AG04449 (cell line): ENCODE data around the gene ARL8B.
"Not testable (repeated sequence)": the region's sequence is repeated elsewhere in the genome, so short reads cannot be mapped to it uniquely, and the experiment has no call there.

Experiments used
- CTCF ChIA-PET: fragments of 350-600 bp; formaldehyde crosslinking; extraction: SDS; loops from one replicate; lab custom pipeline; 2021; ENCODE audit warnings: antibody characterized with exemption; lab: Yijun Ruan, JAX
- POLR2A ChIA-PET: fragments of 400-600, 350-600 bp; formaldehyde crosslinking; extraction: SDS; loops from one replicate; lab custom pipeline; 2020; ENCODE audit warnings: antibody characterized with exemption, inconsistent platforms; lab: Yijun Ruan, JAX
- DNase-seq: peaks from one replicate; pipeline ENCODE4 v3.0.0-alpha.2; 2010; ENCODE audit warnings: low read depth, low spot score
- H3K4me3 ChIP-seq: 2 replicates; pipeline ENCODE4 v1.5.1; 2011; ENCODE audit warnings: low read depth, mild to moderate bottlenecking, control low read depth, low read length
- CTCF ChIP-seq: IDR thresholded peaks from one replicate; pipeline ENCODE4 v1.5.1; 2011; ENCODE audit warnings: mild to moderate bottlenecking, moderate library complexity, low read length, control low read depth, inconsistent platforms; ENCODE audit not compliant: insufficient read depth; ENCODE audit errors: missing control alignments

Gene ARL8B

GRCh38 chr3:5122030-5122740, at the start of gene ARL8B:
Gene ARL8B, plus strand, starts transcription at chr3:5122292. Its CDS starts 174 bp downstream, at chr3:5122466.
- peak within 1 kb of the TSS; percentile 93 for H3K4me3 ChIP-seq
- ChIA-PET POLR2A (interaction anchor here (0.6 to 1.6 kb wide), 3 partner anchors 16 to 81 kb away, joined by 3 read pairs; no protein-coding TSS in a partner anchor), CTCF (interaction anchor here (0.7 to 2.9 kb wide), 34 partner anchors 8 to 467 kb away, joined by 3 to 18 read pairs (median 4); partner anchors contain the start of gene EDEM1)
- TF ChIP-seq CTCF: peak; percentile 96
- no peak for DNase-seq

GRCh38 chr3:5073374-5074085, 48.6 kb upstream of the ARL8B start:
- TF ChIP-seq CTCF: no peak
- H3K4me3 ChIP-seq: no peak overlapping the region
- ChIA-PET POLR2A (no interaction called here), CTCF (no interaction called here)
- DNase-seq: no peak

- CTCF ChIA-PET: interaction anchor here (1.0 kb wide), 1 partner anchor 727 kb away, joined by 3 read pairs; no protein-coding TSS in a partner anchor
- no peak overlapping the region for H3K4me3 ChIP-seq
- POLR2A ChIA-PET: interaction anchor here (0.6 kb wide), 1 partner anchor 36 kb away, joined by 3 read pairs; no protein-coding TSS in a partner anchor
- TF ChIP-seq CTCF: no peak
- no peak for DNase-seq
Observed at GRCh38 chr3:5078151-5078550, 43.9 kb upstream of the ARL8B start.

GRCh38 chr3:5079761-5080160, 42.3 kb upstream of the ARL8B start:
- CTCF ChIA-PET: no interaction called here

GRCh38 chr3:5080779-5081550, 41.1 kb upstream of the ARL8B start:
- TF ChIP-seq CTCF: no peak
- ChIA-PET POLR2A (no interaction called here), CTCF (no interaction called here)
- no peak for DNase-seq
- H3K4me3 ChIP-seq: no peak overlapping the region

More at GRCh38 chr3:5079761-5080160, 42.3 kb upstream of the ARL8B start:
- POLR2A ChIA-PET: no interaction called here
- H3K4me3 ChIP-seq: no peak overlapping the region
- no peak for DNase-seq
- TF ChIP-seq CTCF: no peak

GRCh38 chr3:5081973-5082788, 39.9 kb upstream of the ARL8B start:
- POLR2A ChIA-PET, H3K4me3 ChIP-seq, DNase-seq: not testable (repeated sequence)
- CTCF ChIA-PET: interaction anchor here (0.6 kb wide), 1 partner anchor 250 kb away, joined by 5 read pairs; no protein-coding TSS in a partner anchor
